ENCODE data around the gene WASF3.

WASF3 gene, protein sequence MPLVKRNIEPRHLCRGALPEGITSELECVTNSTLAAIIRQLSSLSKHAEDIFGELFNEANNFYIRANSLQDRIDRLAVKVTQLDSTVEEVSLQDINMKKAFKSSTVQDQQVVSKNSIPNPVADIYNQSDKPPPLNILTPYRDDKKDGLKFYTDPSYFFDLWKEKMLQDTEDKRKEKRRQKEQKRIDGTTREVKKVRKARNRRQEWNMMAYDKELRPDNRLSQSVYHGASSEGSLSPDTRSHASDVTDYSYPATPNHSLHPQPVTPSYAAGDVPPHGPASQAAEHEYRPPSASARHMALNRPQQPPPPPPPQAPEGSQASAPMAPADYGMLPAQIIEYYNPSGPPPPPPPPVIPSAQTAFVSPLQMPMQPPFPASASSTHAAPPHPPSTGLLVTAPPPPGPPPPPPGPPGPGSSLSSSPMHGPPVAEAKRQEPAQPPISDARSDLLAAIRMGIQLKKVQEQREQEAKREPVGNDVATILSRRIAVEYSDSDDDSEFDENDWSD

DNA sequence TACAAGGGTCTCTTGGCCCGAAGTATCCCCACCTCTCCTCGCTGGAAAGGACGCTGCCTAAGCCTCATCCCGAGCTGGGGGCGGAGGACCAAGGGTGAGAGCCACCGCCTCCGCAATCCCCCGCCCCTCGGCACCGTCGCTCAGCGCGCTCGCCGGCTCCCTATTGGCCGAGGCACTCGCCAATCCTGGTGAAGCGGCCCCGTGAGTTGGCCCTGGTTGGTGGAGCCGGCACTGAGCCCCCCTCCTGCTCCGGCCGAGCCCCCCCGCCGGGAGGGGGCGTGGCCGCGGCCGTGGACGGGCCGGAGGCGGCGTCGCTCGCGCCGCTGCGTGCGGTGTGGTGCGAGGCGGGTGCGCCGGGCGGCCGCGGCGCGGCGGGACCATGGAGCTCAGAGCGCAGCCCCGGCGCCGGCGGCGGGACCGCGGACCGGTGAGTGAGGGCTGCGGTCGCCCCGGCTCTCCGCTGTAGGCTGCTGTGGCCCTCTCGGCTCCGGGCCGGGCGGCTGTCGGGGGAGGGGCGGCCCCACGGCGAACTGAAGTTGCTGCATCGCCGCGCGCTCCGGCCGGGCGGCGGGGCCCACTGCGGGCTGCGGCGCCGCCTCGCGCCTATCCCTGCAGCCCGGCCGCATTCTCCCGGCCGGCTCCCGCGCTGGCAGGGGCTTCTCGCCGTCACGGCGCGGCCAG lies at the start of gene WASF3:
Gene WASF3 (plus strand): TSS at position 291 of the 681 bp plus-strand sequence. CDS start 84,588 bp downstream, outside the sequence.
- no peak for DNase-seq (ENCODE audit: low read depth)

- no peak for DNase-seq (ENCODE audit: low read depth)
Measured at GRCh38 chr13:26508885-26509284, 48.6 kb upstream of the WASF3 start.

GRCh38 chr13:26509491-26509890 lies 48.0 kb upstream of the WASF3 start:
- no peak for DNase-seq (ENCODE audit: low read depth)

GRCh38 chr13:26513931-26514330 lies 43.6 kb upstream of the WASF3 start:
- DNase-seq (ENCODE audit: low read depth), result no peak

DNA sequence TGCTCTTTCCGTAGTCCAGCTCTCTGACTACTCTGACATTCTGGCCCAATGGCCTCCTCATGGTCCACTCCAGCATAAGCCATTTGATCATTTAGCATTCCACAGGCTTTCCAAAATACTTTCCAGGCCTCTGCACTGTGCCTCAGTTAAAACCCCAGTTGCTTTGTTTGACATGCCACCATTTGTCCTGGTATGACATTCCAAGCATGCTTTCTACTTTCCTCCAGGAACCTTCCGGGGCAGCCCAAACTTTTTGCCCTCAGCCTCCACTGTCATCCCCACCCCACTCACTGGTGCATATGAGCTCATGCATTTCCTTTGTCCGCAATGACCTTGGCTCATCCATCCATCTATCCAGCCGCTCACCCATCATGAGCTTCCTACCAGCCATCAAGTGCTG lies 41.8 kb upstream of the WASF3 start:
- no peak for DNase-seq (ENCODE audit: low read depth)

GRCh38 chr13:26517936-26518335 lies 39.5 kb upstream of the WASF3 start:
- DNase-seq (ENCODE audit: low read depth), result no peak

DNA sequence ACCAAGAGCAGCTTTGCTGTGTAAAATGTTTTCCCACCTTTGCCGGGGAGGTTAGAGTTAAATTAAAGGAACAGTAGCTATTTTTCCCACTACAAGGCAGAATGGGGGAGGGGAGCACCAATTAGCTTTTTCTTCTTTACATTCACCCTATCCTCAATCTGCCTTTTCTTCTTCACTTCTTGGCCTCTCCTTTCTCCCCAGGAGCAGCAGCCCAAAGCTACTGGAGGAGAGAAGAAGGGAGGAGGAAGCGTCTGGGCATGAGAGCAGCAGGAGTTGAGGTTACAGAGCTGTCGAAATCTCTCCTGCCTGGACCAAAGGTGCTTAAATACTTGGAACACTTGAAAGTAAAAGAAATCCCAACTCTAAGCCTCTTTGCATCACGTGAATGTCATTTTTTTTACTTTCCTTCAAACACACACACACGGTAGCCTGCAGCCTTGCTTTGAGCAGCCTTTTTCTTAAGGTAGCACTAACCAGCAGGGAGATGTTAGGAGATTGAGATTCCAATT lies 39.0 kb upstream of the WASF3 start:
- DNase-seq (ENCODE audit: low read depth), result no peak

- DNase-seq (ENCODE audit: low read depth), result no peak
Measured at GRCh38 chr13:26522571-26522970, 34.9 kb upstream of the WASF3 start.

- no peak for DNase-seq (ENCODE audit: low read depth)
Measured at GRCh38 chr13:26523007-26523406, 34.5 kb upstream of the WASF3 start.

DNA sequence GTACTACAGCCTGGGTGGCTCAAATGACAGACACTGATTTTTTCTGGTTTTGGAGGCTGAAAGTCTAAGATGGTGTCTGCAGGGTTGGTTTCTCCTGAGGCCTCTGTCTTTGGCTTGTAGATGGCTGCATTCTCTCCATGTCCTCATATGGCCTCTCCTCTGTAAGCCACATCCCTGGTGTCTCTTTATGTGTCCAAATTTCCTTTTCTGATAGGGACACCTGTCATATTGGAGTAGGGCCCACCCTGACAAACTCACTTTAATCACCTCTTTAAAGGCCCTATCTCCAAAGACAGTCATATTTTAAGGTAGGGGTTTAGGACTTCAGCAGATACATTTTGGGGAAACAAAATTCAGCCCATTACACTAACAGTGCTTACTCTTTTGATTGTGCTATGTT lies 32.0 kb upstream of the WASF3 start:
- DNase-seq (ENCODE audit: low read depth), result no peak

DNA sequence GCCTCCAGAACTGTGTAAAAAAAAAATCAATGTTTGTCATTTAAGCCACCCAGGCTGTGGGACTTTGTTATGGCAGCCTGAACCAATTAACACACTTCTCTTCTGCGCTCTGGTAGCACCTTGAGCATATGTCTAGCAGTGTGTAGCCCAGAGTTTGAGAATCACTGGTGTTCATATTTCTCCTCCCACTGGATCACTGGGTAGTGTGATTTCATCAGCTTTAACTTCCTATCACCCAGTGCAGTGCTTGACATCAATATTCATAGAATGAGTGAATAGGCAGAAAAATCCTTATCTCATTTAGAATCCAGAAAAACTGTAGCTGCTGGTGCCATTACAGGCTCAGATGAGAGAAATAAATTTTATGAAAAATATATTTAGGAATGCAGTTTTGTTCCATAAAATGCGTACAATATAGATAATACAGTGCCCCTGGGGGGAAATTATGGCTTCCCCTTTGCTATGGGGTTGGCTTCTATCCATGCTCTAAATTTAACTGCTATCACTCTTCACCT lies 30.7 kb upstream of the WASF3 start:
- DNase-seq (ENCODE audit: low read depth), result no peak

- DNase-seq (ENCODE audit: low read depth), result no peak
Measured at GRCh38 chr13:26528527-26528926, 29.0 kb upstream of the WASF3 start.

DNA sequence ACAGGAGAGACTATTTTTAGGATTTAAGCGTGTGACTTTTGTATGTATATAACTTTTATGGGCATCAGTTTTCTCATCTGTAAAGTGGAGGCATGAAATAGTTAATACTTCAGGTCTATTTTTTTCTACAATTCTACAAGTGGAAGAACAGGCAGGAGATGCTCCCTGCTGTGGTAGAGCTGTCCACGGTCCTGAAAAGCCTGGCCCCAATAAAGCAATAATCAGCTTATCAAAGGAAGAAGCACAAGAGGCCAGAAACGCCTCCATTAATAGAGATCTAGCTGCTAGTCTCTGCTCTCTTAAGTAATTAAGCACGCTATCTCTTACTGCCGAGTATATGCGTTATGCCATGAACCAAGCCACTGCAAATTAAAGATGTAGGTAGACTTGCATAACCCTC lies 28.0 kb upstream of the WASF3 start:
- no peak for DNase-seq (ENCODE audit: low read depth)

GRCh38 chr13:26531742-26532141 lies 25.7 kb upstream of the WASF3 start:
- no peak for DNase-seq (ENCODE audit: low read depth)

GRCh38 chr13:26534036-26534726 lies 23.3 kb upstream of the WASF3 start:
- DNase-seq (ENCODE audit: low read depth), result no peak

GRCh38 chr13:26538363-26539317 lies 18.8 kb upstream of the WASF3 start:
- no peak for DNase-seq (ENCODE audit: low read depth)

- DNase-seq (ENCODE audit: low read depth), result no peak
Measured at GRCh38 chr13:26539738-26540292, 17.7 kb upstream of the WASF3 start.

GRCh38 chr13:26540334-26540733 lies 17.1 kb upstream of the WASF3 start:
- no peak for DNase-seq (ENCODE audit: low read depth)

GRCh38 chr13:26541041-26541440 lies 16.4 kb upstream of the WASF3 start:
- DNase-seq (ENCODE audit: low read depth), result no peak

GRCh38 chr13:26541678-26542568 lies 15.6 kb upstream of the WASF3 start:
- DNase-seq (ENCODE audit: low read depth), result no peak
